ENCODE results near the gene NOTCH1.

GRCh38 chr9:136542241-136543040 lies 3.4 kb downstream of the NOTCH1 start:
- TF ChIP-seq POLR2A (IDR thresholded peaks at IDR 0.05; ENCODE audit: low read length): no peak
- TF ChIP-seq GATA1 (IDR thresholded peaks at IDR 0.05; ENCODE audit: low read depth, low read length): no peak

All from erythroblast (primary cell).